Mesenchymal stem cell (in vitro differentiated cells and primary cell): ENCODE data around the gene SH3D19.

Source experiments
- DNase-seq: peaks from one replicate; pipeline ENCODE4 v3.0.0-alpha.2; 2013
- H2AFZ ChIP-seq: one replicate; pipeline ENCODE4 v1.6.1; 2013; ENCODE audit warnings: low read depth, mild to moderate bottlenecking, control low read depth, inconsistent platforms, low read length, moderate library complexity
- H2AK5ac ChIP-seq: 2 replicates; pipeline ENCODE4 v1.6.1; 2013; ENCODE audit warnings: low read length, moderate library complexity, mild to moderate bottlenecking, inconsistent platforms; ENCODE audit not compliant: severe bottlenecking
- H2BK120ac ChIP-seq: one replicate; pipeline ENCODE4 v1.6.1; 2013; ENCODE audit warnings: low read depth, mild to moderate bottlenecking, inconsistent platforms, low read length, moderate library complexity
- H2BK12ac ChIP-seq, 2 experiments: one replicate each; pipeline ENCODE4 v1.6.1; 2013; ENCODE audit warnings: inconsistent platforms in 2 of 2, low read length in 2 of 2, mild to moderate bottlenecking in 2 of 2, moderate library complexity in 2 of 2, control low read depth in 1 of 2
- H2BK15ac ChIP-seq: one replicate; pipeline ENCODE4 v1.6.1; 2013; ENCODE audit warnings: mild to moderate bottlenecking, low read depth, inconsistent platforms; ENCODE audit not compliant: poor library complexity, severe bottlenecking
- H2BK5ac ChIP-seq: 2 replicates; pipeline ENCODE4 v1.6.1; 2013; ENCODE audit warnings: low read depth, mild to moderate bottlenecking, low read length, control low read depth, inconsistent platforms; ENCODE audit not compliant: poor library complexity, severe bottlenecking
- H3K14ac ChIP-seq, 2 experiments: one replicate each; pipeline ENCODE4 v1.6.1; 2013; ENCODE audit warnings: inconsistent platforms in 2 of 2, low read length in 2 of 2, control low read depth in 1 of 2, mild to moderate bottlenecking in 1 of 2, moderate library complexity in 1 of 2
- H3K18ac ChIP-seq, 2 experiments: one replicate each; pipeline ENCODE4 v1.6.1; 2013; ENCODE audit warnings: inconsistent platforms in 2 of 2, low read length in 2 of 2, control low read depth in 1 of 2, low read depth in 1 of 2, mild to moderate bottlenecking in 1 of 2
- H3K23ac ChIP-seq, 2 experiments: one replicate each; pipeline ENCODE4 v1.6.1; 2013; ENCODE audit warnings: inconsistent platforms in 2 of 2, low read length in 2 of 2, mild to moderate bottlenecking in 2 of 2, moderate library complexity in 2 of 2, control low read depth in 1 of 2
- H3K27ac ChIP-seq: 2 replicates; pipeline ENCODE4 v1.5.1; 2013; ENCODE audit warnings: mild to moderate bottlenecking, moderate library complexity, low read length, control low read depth, inconsistent platforms; ENCODE audit not compliant: poor library complexity, severe bottlenecking
- H3K27me3 ChIP-seq, 2 experiments: 2 replicates each; pipeline versions ENCODE4 v1.6.1 to v1.7.0; 2013; ENCODE audit warnings: low read length in 2 of 2, mild to moderate bottlenecking in 2 of 2, moderate library complexity in 2 of 2, control low read depth in 1 of 2, inconsistent platforms in 1 of 2; ENCODE audit not compliant: control insufficient read depth in 1 of 2, insufficient read depth in 1 of 2
- H3K36me3 ChIP-seq, 2 experiments: 2 replicates each; pipeline versions ENCODE4 v1.6.1 to v1.7.0; 2013; ENCODE audit warnings: low read length in 2 of 2, control low read depth in 1 of 2, inconsistent platforms in 1 of 2, low read depth in 1 of 2, mild to moderate bottlenecking in 1 of 2; ENCODE audit not compliant: insufficient read depth in 2 of 2, control insufficient read depth in 1 of 2
- H3K4ac ChIP-seq, 2 experiments: one replicate each; pipeline ENCODE4 v1.6.1; 2013; ENCODE audit warnings: inconsistent platforms in 2 of 2, low read length in 2 of 2, mild to moderate bottlenecking in 2 of 2, moderate library complexity in 2 of 2, control low read depth in 1 of 2, low read depth in 1 of 2
- H3K4me1 ChIP-seq: 2 replicates; pipeline ENCODE4 v1.6.1; 2013; ENCODE audit warnings: low read depth, low read length, control low read depth; ENCODE audit not compliant: control insufficient read depth, insufficient read depth
- H3K4me2 ChIP-seq: 2 replicates; pipeline ENCODE4 v1.6.1; 2013; ENCODE audit warnings: low read length, mild to moderate bottlenecking, inconsistent platforms; ENCODE audit not compliant: poor library complexity, severe bottlenecking
- H3K4me3 ChIP-seq, 2 experiments: 2 replicates each; pipeline versions ENCODE4 v1.5.1 to v1.7.0; 2013; ENCODE audit warnings: low read length in 2 of 2, mild to moderate bottlenecking in 2 of 2, control low read depth in 1 of 2, low read depth in 1 of 2; ENCODE audit not compliant: insufficient read depth in 1 of 2
- H3K79me1 ChIP-seq: replicated peaks from 2 replicates; pipeline ENCODE4 v1.6.1; 2013; ENCODE audit warnings: mild to moderate bottlenecking, control low read depth, low read length, inconsistent platforms; ENCODE audit not compliant: poor library complexity, severe bottlenecking
- H3K9ac ChIP-seq: 2 replicates; pipeline ENCODE4 v1.7.0; 2013; ENCODE audit warnings: mild to moderate bottlenecking, low read length, moderate library complexity
- H3K9me3 ChIP-seq: 2 replicates; pipeline ENCODE4 v1.7.0; 2013; ENCODE audit warnings: mild to moderate bottlenecking, low read length; ENCODE audit not compliant: control insufficient read depth
- H4K8ac ChIP-seq: one replicate; pipeline ENCODE4 v1.6.1; 2013; ENCODE audit warnings: inconsistent platforms, mild to moderate bottlenecking, low read length, moderate library complexity
- H4K91ac ChIP-seq: one replicate; pipeline ENCODE4 v1.6.1; 2013; ENCODE audit warnings: mild to moderate bottlenecking, low read length, inconsistent platforms
- WGBS: methylation state at CpG from one replicate; pipeline ENCODE4 v1.1.7; 2013; ENCODE audit warnings: mixed read lengths; 5-methylcytosine and 5-hydroxymethylcytosine counted together

Gene SH3D19

GRCh38 chr4:151347490-151348235 lies 22.3 kb upstream of the SH3D19 start:
- Histone ChIP-seq H3K9me3 (peaks cover 8% of the 10 kb centered on the region), H2BK15ac (no peak overlapping the region), H2BK5ac (no peak overlapping the region), H2BK120ac (no peak overlapping the region), H2AK5ac (no peak overlapping the region), H3K27me3 (no peaks in the 10 kb centered on the region), H4K91ac (no peak overlapping the region), H4K8ac (no peak overlapping the region), H3K23ac (no peak overlapping the region), H3K79me1 (no peaks in the 10 kb centered on the region), H2BK12ac (no peak overlapping the region), H3K14ac (no peak overlapping the region), H3K4me3 (no peak overlapping the region), H3K27ac (no peak overlapping the region), H2AFZ (no peak overlapping the region), H3K18ac (no peak overlapping the region), H3K36me3 (no peaks in the 10 kb centered on the region), H3K4me1 (peaks cover 1% of the 10 kb centered on the region), H3K9ac (no peak overlapping the region), H3K4ac (no peak overlapping the region), H3K4me2 (no peak overlapping the region)
- no peak for DNase-seq
- 81% methylated on average over 7 of the region's 9 CpGs for WGBS

- H2AK5ac ChIP-seq, result no peak overlapping the region
- DNase-seq, result no peak
- H3K23ac ChIP-seq, result no peak overlapping the region
- H3K14ac ChIP-seq, result no peak overlapping the region
- no peak overlapping the region for H2BK5ac ChIP-seq
- no peak overlapping the region for H3K9ac ChIP-seq
- no peak overlapping the region for H2BK120ac ChIP-seq
- H3K79me1 ChIP-seq, result no peaks in the 10 kb centered on the region
- no peaks in the 10 kb centered on the region for H3K36me3 ChIP-seq
- peaks cover 3% of the 10 kb centered on the region for H3K4me1 ChIP-seq
- no peak overlapping the region for H3K4me3 ChIP-seq
- H3K27me3 ChIP-seq, result no peaks in the 10 kb centered on the region
- no peak overlapping the region for H3K4ac ChIP-seq
- H3K4me2 ChIP-seq, result no peak overlapping the region
- 97% methylated on average over 2 of the region's 2 CpGs for WGBS
- H3K18ac ChIP-seq, result no peak overlapping the region
- no peak overlapping the region for H4K91ac ChIP-seq
- no peak overlapping the region for H2AFZ ChIP-seq
- no peak overlapping the region for H3K27ac ChIP-seq
- no peak overlapping the region for H2BK12ac ChIP-seq
- H2BK15ac ChIP-seq, result no peak overlapping the region
- H3K9me3 ChIP-seq, result peaks cover 8% of the 10 kb centered on the region
- no peak overlapping the region for H4K8ac ChIP-seq
Measured at GRCh38 chr4:151344948-151345347, 19.5 kb upstream of the SH3D19 start.

GRCh38 chr4:151340751-151341385 lies 15.5 kb upstream of the SH3D19 start:
- 90% methylated on average over 5 of the region's 5 CpGs for WGBS
- H3K27me3 ChIP-seq, result no peaks in the 10 kb centered on the region
- peak; percentile 20 for DNase-seq
- no peak overlapping the region for H3K18ac ChIP-seq
- no peak overlapping the region for H4K8ac ChIP-seq
- no peak overlapping the region for H3K4me3 ChIP-seq
- H3K4ac ChIP-seq, result no peak overlapping the region
- H3K79me1 ChIP-seq, result no peaks in the 10 kb centered on the region
- peak overlapping the region in 1 of 2 experiments; percentile 28 for H3K14ac ChIP-seq
- peaks cover 1% of the 10 kb centered on the region for H3K4me1 ChIP-seq
- H2AFZ ChIP-seq, result no peak overlapping the region
- no peaks in the 10 kb centered on the region for H3K36me3 ChIP-seq
- no peak overlapping the region for H3K23ac ChIP-seq
- H2AK5ac ChIP-seq, result no peak overlapping the region
- no peak overlapping the region for H2BK15ac ChIP-seq
- no peak overlapping the region for H3K4me2 ChIP-seq
- H2BK5ac ChIP-seq, result no peak overlapping the region
- no peak overlapping the region for H4K91ac ChIP-seq
- peaks cover 8% of the 10 kb centered on the region for H3K9me3 ChIP-seq
- no peak overlapping the region for H2BK12ac ChIP-seq
- no peak overlapping the region for H3K27ac ChIP-seq
- H2BK120ac ChIP-seq, result no peak overlapping the region
- no peak overlapping the region for H3K9ac ChIP-seq

- Histone ChIP-seq H3K4ac (no peak overlapping the region), H3K4me1 (peaks cover 1% of the 10 kb centered on the region), H2BK12ac (no peak overlapping the region), H3K18ac (no peak overlapping the region), H2BK120ac (no peak overlapping the region), H3K4me3 (no peak overlapping the region), H3K23ac (no peak overlapping the region), H2BK5ac (no peak overlapping the region), H4K91ac (no peak overlapping the region), H3K9me3 (no peaks in the 10 kb centered on the region), H4K8ac (no peak overlapping the region), H2AK5ac (no peak overlapping the region), H3K79me1 (no peaks in the 10 kb centered on the region), H3K27ac (no peak overlapping the region), H3K27me3 (no peaks in the 10 kb centered on the region), H3K9ac (no peak overlapping the region), H2AFZ (no peak overlapping the region), H2BK15ac (no peak overlapping the region), H3K14ac (no peak overlapping the region), H3K4me2 (no peak overlapping the region), H3K36me3 (no peaks in the 10 kb centered on the region)
- 74% methylated on average over 2 of the region's 2 CpGs for WGBS
- no peak for DNase-seq
Measured at GRCh38 chr4:151339467-151339866, 14.1 kb upstream of the SH3D19 start.
